Breast epithelium (tissue), 4 donors: ENCODE measurements around the gene CD247. TPM values are rescaled to one million over a fixed set of nuclear protein-coding genes. Genes with fewer than 3 reads are reported as not detected.

Source experiments
- DNase-seq, 2 donors: peaks; one replicate each; pipeline ENCODE4 v3.0.0-alpha.2; 2019; ENCODE audit warnings: low spot score in 2 of 2
- H3K27ac ChIP-seq, 2 donors: fragments of 200-600 bp; sonication (generic) in 1 of 2; one replicate each; pipeline ENCODE4 v1.5.1; 2016 to 2019; ENCODE audit warnings: mild to moderate bottlenecking in 1 of 2
- H3K27me3 ChIP-seq, 2 donors: fragments of 200-600 bp; sonication (generic) in 1 of 2; one replicate each; pipeline versions ENCODE4 v1.5.1 to v1.6.0; 2017 to 2019; ENCODE audit warnings: control low read depth in 1 of 2, mild to moderate bottlenecking in 1 of 2
- H3K36me3 ChIP-seq: fragments of 200-600 bp; one replicate; pipeline ENCODE4 v1.5.1; 2019
- H3K4me1 ChIP-seq, 2 donors: fragments of 200-600 bp; sonication (generic); one replicate each; pipeline ENCODE4 v1.5.1; 2016 to 2019; ENCODE audit warnings: control low read depth in 1 of 2
- H3K4me3 ChIP-seq, 3 donors: fragments of 200-600 bp; sonication (generic); 1 replicate in 2 of 3; 2 replicates in 1 of 3; pipeline ENCODE4 v1.5.1; 2016 to 2019; ENCODE audit warnings: mild to moderate bottlenecking in 3 of 3, moderate library complexity in 2 of 3
- H3K9me3 ChIP-seq, 2 donors: fragments of 200-600 bp; sonication (generic) in 1 of 2; one replicate each; pipeline ENCODE4 v1.5.1; 2016 to 2019; ENCODE audit warnings: control low read depth in 1 of 2
- POLR2A ChIP-seq: fragments of 450-650 bp; IDR thresholded peaks from one replicate; pipeline ENCODE4 v1.6.1; 2016; ENCODE audit warnings: antibody characterized with exemption, mild to moderate bottlenecking, moderate library complexity
- POLR2AphosphoS5 ChIP-seq, 3 donors: sonication (generic); formaldehyde crosslinking; IDR thresholded peaks; one replicate each; pipeline ENCODE4 v1.6.1; 2017; ENCODE audit warnings: antibody characterized with exemption in 3 of 3
- intact Hi-C: fragments of 100-400 bp; cut with DNase I; formaldehyde crosslinking; loops from one replicate; pipeline ENCODE4 v1.15.1; 2023; ENCODE audit warnings: low total_unique reads
- total RNA-seq, 3 donors: library from RNA; depleted of rRNA; stranded (reverse); fragments of >200 nt; gene quantifications; one replicate each; pipeline ENCODE4 v1.1.0, GENCODE V29; 2016
- TF ChIP-seq, protein P1 (sequence below), 3 donors: fragments of 450-650 bp; IDR thresholded peaks; one replicate each; pipeline ENCODE4 v1.5.1; 2016 to 2017; ENCODE audit warnings: antibody characterized with exemption in 3 of 3, mild to moderate bottlenecking in 3 of 3, moderate library complexity in 3 of 3

The CD247 gene
- total RNA-seq, 3 donors from 2014 or later, result 0.80 to 2.0 (median 2.0) TPM

DNA sequence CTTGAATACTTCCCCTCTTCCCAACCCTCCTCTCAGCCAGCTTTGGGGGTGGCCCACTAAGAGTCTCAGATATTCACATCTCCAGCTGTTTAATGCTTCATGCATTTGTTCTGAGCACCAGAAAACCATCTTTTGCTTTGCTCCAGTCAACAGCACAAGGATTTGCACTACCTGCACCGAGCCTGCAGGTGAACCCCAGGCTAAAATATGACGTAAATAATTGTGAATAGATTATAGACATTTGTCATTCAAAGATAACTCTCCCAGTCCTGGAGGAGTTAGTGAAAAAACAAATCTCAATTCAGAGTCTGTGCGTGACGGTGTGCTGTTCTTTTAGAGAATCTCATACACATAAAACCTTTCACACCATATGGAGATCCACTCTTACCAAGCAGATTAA is 7.4 kb downstream of the CD247 start:
- no peaks in the 10 kb centered on the region for H3K27me3 ChIP-seq
- no peaks in the 10 kb centered on the region for H3K9me3 ChIP-seq
- H3K27ac ChIP-seq, result no peak overlapping the region
- no peak overlapping the region for H3K4me3 ChIP-seq
- DNase-seq, result no peak
- intact Hi-C loops, result no loop called here
- no peaks in the 10 kb centered on the region for H3K36me3 ChIP-seq
- no peaks in the 10 kb centered on the region for H3K4me1 ChIP-seq
- TF ChIP-seq POLR2A, result no peak
- no peak for TF ChIP-seq POLR2AphosphoS5 (IDR thresholded peaks at IDR 0.05)
- TF ChIP-seq, protein P1, sequence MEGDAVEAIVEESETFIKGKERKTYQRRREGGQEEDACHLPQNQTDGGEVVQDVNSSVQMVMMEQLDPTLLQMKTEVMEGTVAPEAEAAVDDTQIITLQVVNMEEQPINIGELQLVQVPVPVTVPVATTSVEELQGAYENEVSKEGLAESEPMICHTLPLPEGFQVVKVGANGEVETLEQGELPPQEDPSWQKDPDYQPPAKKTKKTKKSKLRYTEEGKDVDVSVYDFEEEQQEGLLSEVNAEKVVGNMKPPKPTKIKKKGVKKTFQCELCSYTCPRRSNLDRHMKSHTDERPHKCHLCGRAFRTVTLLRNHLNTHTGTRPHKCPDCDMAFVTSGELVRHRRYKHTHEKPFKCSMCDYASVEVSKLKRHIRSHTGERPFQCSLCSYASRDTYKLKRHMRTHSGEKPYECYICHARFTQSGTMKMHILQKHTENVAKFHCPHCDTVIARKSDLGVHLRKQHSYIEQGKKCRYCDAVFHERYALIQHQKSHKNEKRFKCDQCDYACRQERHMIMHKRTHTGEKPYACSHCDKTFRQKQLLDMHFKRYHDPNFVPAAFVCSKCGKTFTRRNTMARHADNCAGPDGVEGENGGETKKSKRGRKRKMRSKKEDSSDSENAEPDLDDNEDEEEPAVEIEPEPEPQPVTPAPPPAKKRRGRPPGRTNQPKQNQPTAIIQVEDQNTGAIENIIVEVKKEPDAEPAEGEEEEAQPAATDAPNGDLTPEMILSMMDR (IDR thresholded peaks at IDR 0.05), result no peak

DNA sequence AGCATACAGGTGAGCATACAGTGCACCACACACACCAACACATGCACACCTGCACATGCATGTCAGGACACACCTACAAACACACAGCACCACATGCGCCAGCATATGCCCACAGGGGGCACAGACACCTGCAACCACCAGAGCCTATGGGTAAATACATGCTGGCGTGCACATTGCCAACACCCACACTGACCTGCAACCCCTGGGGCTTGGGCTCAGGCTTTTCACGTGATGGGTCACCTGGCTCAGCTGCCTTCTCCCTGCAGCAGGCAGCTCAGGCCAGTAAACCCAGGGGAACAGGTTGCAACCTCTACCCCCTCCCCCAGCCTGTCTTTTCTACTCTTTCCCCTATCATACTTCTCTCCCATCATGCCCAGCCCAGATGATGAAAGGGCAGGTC is 8.1 kb downstream of the CD247 start:
- no peaks in the 10 kb centered on the region for H3K9me3 ChIP-seq
- TF ChIP-seq POLR2AphosphoS5 (IDR thresholded peaks at IDR 0.05) (no peak), POLR2A (no peak)
- TF ChIP-seq, protein P1 (IDR thresholded peaks at IDR 0.05), result no peak

DNA sequence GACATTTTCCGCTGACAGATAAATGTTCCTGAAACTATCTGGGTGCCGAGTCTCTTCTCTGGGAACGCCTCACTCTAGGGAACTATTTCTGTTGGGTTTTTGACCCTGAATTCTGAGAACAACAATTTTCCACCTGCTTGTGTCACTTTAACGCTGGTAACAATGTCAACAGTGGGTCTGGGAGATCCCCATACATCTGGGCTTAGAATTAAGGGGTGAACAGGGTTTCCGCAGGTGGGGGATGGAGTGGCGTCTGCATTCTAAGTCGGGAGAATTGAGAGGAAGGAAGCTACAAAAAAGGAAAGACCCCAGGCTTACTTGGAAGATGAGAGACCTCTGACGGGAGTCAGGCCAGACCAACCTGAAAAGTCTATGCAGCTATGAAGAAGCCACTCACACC is 8.7 kb downstream of the CD247 start:
- intact Hi-C loops, result no loop called here
- TF ChIP-seq, protein P1 (IDR thresholded peaks at IDR 0.05), result no peak
- TF ChIP-seq POLR2AphosphoS5 (IDR thresholded peaks at IDR 0.05), result no peak
- TF ChIP-seq POLR2A, result no peak
- Histone ChIP-seq H3K36me3 (no peaks in the 10 kb centered on the region), H3K4me1 (no peaks in the 10 kb centered on the region), H3K27me3 (no peaks in the 10 kb centered on the region), H3K27ac (no peak overlapping the region), H3K4me3 (no peak overlapping the region), H3K9me3 (no peaks in the 10 kb centered on the region)
- no peak for DNase-seq

More for the DNA sequence above, 8.1 kb downstream of the CD247 start:
- Histone ChIP-seq H3K27ac (no peak overlapping the region), H3K27me3 (no peaks in the 10 kb centered on the region), H3K4me1 (no peaks in the 10 kb centered on the region), H3K36me3 (no peaks in the 10 kb centered on the region), H3K4me3 (no peak overlapping the region)
- intact Hi-C loops, result no loop called here
- no peak for DNase-seq

DNA sequence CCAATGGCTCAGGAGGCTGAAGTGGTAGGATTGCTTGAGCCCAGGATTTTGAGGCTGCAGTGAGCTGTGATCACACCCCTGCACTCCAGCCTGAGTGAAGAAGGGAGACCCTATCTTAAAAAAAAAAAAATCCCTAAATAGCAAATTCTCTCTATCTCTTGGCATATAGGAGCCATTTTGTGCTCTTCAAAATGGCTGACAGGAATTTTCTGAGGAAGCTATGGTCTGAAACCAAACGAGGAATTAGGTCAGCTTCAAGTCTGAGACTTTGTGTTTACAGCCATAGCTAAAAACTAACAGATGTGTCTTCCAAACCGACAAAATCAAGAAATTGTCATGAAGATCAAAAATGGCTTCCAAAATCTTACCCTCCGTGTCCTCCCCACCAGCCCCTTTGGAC is 10.6 kb downstream of the CD247 start:
- H3K27ac ChIP-seq, result no peak overlapping the region

DNA sequence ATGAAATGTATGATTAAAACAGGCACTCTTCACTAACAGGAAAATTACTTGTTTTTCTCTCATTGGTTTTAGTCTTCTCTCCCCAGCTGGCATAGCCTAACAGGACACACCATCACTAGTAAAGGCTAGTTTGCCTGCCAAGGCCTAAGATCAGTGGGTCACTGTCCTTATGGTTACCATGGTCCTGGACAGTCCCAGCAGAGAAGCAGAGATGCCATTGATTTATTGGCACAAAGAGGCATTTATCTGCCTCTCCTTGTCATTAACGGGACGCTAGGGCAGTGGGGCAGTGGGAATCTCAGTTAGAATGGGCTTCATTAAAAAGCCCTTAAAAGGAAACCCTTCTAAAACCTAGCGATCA is 13.9 kb downstream of the CD247 start:
- no peak for DNase-seq
- H3K4me3 ChIP-seq, result no peak overlapping the region
- no peak overlapping the region for H3K27ac ChIP-seq
- H3K36me3 ChIP-seq, result no peaks in the 10 kb centered on the region
- H3K9me3 ChIP-seq, result no peaks in the 10 kb centered on the region
- no peaks in the 10 kb centered on the region for H3K27me3 ChIP-seq
- H3K4me1 ChIP-seq, result no peaks in the 10 kb centered on the region
- TF ChIP-seq POLR2AphosphoS5 (IDR thresholded peaks at IDR 0.05), result no peak
- TF ChIP-seq, protein P1 (IDR thresholded peaks at IDR 0.05), result no peak
- no peak for TF ChIP-seq POLR2A
- intact Hi-C loops, result no loop called here

More for the DNA sequence above, 10.6 kb downstream of the CD247 start:
- no peaks in the 10 kb centered on the region for H3K27me3 ChIP-seq
- TF ChIP-seq, protein P1 (IDR thresholded peaks at IDR 0.05), result no peak
- TF ChIP-seq POLR2AphosphoS5 (IDR thresholded peaks at IDR 0.05), result no peak
- TF ChIP-seq POLR2A, result no peak
- H3K4me3 ChIP-seq, result no peak overlapping the region
- no peaks in the 10 kb centered on the region for H3K9me3 ChIP-seq
- no peaks in the 10 kb centered on the region for H3K36me3 ChIP-seq
- H3K4me1 ChIP-seq, result no peaks in the 10 kb centered on the region
- DNase-seq, result no peak
- intact Hi-C loops, result no loop called here
